B cell (primary cell): ENCODE results near the gene FRS3. TPM values are rescaled to one million over a fixed set of nuclear protein-coding genes. Genes with fewer than 3 reads are reported as not detected.
A peak's percentile ranks its signal among the peaks of the same experiment; 100 is the strongest.

Experiments used
- ATAC-seq: fragments of 200-7000 bp; cut with Tn5 transposase; one replicate; pipeline ENCODE4 v1.10.0; 2021; ENCODE audit warnings: low read depth, mild to moderate bottlenecking, moderate number of reproducible peaks, moderate library complexity
- CTCF ChIA-PET: fragments of 350-600 bp; sonication (Branson Sonifier 250); formaldehyde crosslinking; loops from one replicate; lab custom pipeline; 2021; ENCODE audit warnings: antibody characterized with exemption, inconsistent platforms; lab: Charles Lee
- POLR2A ChIA-PET: fragments of 350-600 bp; sonication (Branson Sonifier 250); formaldehyde crosslinking; loops from one replicate; lab custom pipeline; 2021; ENCODE audit warnings: antibody characterized with exemption; lab: Charles Lee
- DNase-seq: peaks from one replicate; pipeline ENCODE4 v3.0.0; 2013
- H2AFZ ChIP-seq: 2 replicates; pipeline ENCODE4 v1.6.1; 2012; ENCODE audit warnings: mild to moderate bottlenecking, low read depth, low read length; ENCODE audit not compliant: insufficient read depth, poor library complexity, severe bottlenecking
- H3K27ac ChIP-seq, 2 donors: 1 replicate in 1 of 2; 2 replicates in 1 of 2; pipeline ENCODE4 v1.5.1; 2012 to 2013; ENCODE audit warnings: low read length in 2 of 2, mild to moderate bottlenecking in 2 of 2, moderate library complexity in 1 of 2
- H3K27me3 ChIP-seq, 4 experiments: fragments of 200-600 bp in 1 of 4; sonication (generic) in 1 of 4; replicated peaks in 1 of 4; 1 replicate in 2 of 4; 2 replicates in 2 of 4; pipeline versions ENCODE4 v1.6.1 to v1.7.0; 2013 to 2016; ENCODE audit warnings: low read length in 3 of 4, mild to moderate bottlenecking in 2 of 4, mixed read lengths in 1 of 4, moderate library complexity in 1 of 4; ENCODE audit not compliant: insufficient read depth in 4 of 4, control insufficient read depth in 3 of 4; ENCODE audit errors: control extremely low read depth in 1 of 4
- H3K36me3 ChIP-seq, 2 experiments: replicated peaks in 1 of 2; 1 replicate in 1 of 2; 2 replicates in 1 of 2; pipeline versions ENCODE4 v1.6.1 to v1.7.1; 2013; ENCODE audit warnings: low read length in 1 of 2; ENCODE audit not compliant: insufficient read depth in 2 of 2, control insufficient read depth in 1 of 2; ENCODE audit errors: control extremely low read depth in 1 of 2, extremely low read depth in 1 of 2
- H3K4me1 ChIP-seq, 2 donors: fragments of 200-600 bp in 1 of 2; sonication (generic) in 1 of 2; 1 replicate in 1 of 2; 2 replicates in 1 of 2; pipeline versions ENCODE4 v1.5.1 to v1.6.1; 2013 to 2017; ENCODE audit warnings: low read length in 2 of 2; ENCODE audit not compliant: control insufficient read depth in 2 of 2, insufficient read depth in 2 of 2
- H3K4me2 ChIP-seq: replicated peaks from 2 replicates; pipeline ENCODE3; 2012; ENCODE audit warnings: mild to moderate bottlenecking, low read depth, low read length; ENCODE audit not compliant: poor library complexity, severe bottlenecking
- H3K4me3 ChIP-seq, 5 experiments: fragments of 200-600 bp in 1 of 5; sonication (generic) in 1 of 5; 1 replicate in 3 of 5; 2 replicates in 2 of 5; pipeline versions ENCODE4 v1.5.1 to v1.7.0; 2011 to 2016; ENCODE audit warnings: low read length in 4 of 5, mild to moderate bottlenecking in 4 of 5, low read depth in 2 of 5, control low read depth in 1 of 5, moderate library complexity in 1 of 5; ENCODE audit not compliant: insufficient read depth in 1 of 5; ENCODE audit errors: control extremely low read depth in 1 of 5, extremely low read depth in 1 of 5
- H3K79me2 ChIP-seq: fragments of 200-600 bp; sonication (generic); one replicate; pipeline ENCODE4 v1.6.0; 2016; ENCODE audit warnings: low read length; ENCODE audit not compliant: control insufficient read depth, insufficient read depth
- H3K9ac ChIP-seq: fragments of 200-600 bp; sonication (generic); 2 replicates; pipeline ENCODE4 v1.6.1; 2017; ENCODE audit warnings: mild to moderate bottlenecking, low read length, moderate library complexity
- H3K9me3 ChIP-seq, 3 donors: one replicate each; pipeline versions ENCODE4 v1.6.1 to v1.7.1; 2013; ENCODE audit warnings: low read length in 2 of 3; ENCODE audit not compliant: control insufficient read depth in 2 of 3, insufficient read depth in 1 of 3; ENCODE audit errors: control extremely low read depth in 1 of 3
- H4K20me1 ChIP-seq: 2 replicates; pipeline ENCODE4 v1.6.0; 2012; ENCODE audit warnings: mild to moderate bottlenecking, low read length; ENCODE audit not compliant: insufficient read depth, control insufficient read depth, poor library complexity, severe bottlenecking
- H3K27ac Mint-ChIP-seq: one replicate; pipeline ENCODE4 v1.8.0; 2021; ENCODE audit warnings: mixed read lengths
- H3K27me3 Mint-ChIP-seq: one replicate; pipeline ENCODE4 v1.8.0; 2021; ENCODE audit warnings: mixed read lengths
- H3K4me1 Mint-ChIP-seq: one replicate; pipeline ENCODE4 v1.8.0; 2021; ENCODE audit warnings: mixed read lengths
- H3K4me3 Mint-ChIP-seq: one replicate; pipeline ENCODE4 v1.8.0; 2021; ENCODE audit warnings: mixed read lengths
- H3K9me3 Mint-ChIP-seq: one replicate; pipeline ENCODE4 v1.8.0; 2022; ENCODE audit warnings: mixed read lengths; ENCODE audit not compliant: insufficient read depth
- EZH2 ChIP-seq: IDR thresholded peaks from 2 replicates; pipeline ENCODE4 v1.6.1; 2012; ENCODE audit warnings: borderline replicate concordance, low read depth, mild to moderate bottlenecking, moderate library complexity, low read length; ENCODE audit not compliant: insufficient read depth, poor library complexity, severe bottlenecking
- WGBS: methylation state at CpG from one replicate; pipeline ENCODE4 v1.1.5; 2013; ENCODE audit warnings: missing lambda C conversion rate; ENCODE audit not compliant: insufficient coverage; 5-methylcytosine and 5-hydroxymethylcytosine counted together
- intact Hi-C: fragments of 100-400 bp; cut with micrococcal nuclease; formaldehyde crosslinking; loops from one replicate; pipeline ENCODE4 v1.10.0; 2022
- polyA plus RNA-seq: library from polyadenylated mRNA; depleted of rRNA; stranded (reverse); fragments of >200 nt; gene quantifications from 2 replicates; pipeline ENCODE4 v1.2.3, GENCODE V29; 2012
- total RNA-seq, 2 donors: library from RNA; stranded (reverse); fragments of 120-200 nt in 1 of 2; gene quantifications; 1 replicate in 1 of 2; 2 replicates in 1 of 2; pipeline versions ENCODE4 v1.2.3 to v1.2.4, GENCODE V29; 2013 to 2022
- TF ChIP-seq, protein P1 (sequence below): fragments of 200-600 bp; IDR thresholded peaks from one replicate; pipeline ENCODE4 v1.8.0; 2022; ENCODE audit warnings: antibody characterized with exemption, mild to moderate bottlenecking

The FRS3 gene
- total and polyA plus RNA-seq, 2 donors (not counting 1 experiment from before 2014, with no cell fraction given): 9.8 to 12.0 TPM

DNA sequence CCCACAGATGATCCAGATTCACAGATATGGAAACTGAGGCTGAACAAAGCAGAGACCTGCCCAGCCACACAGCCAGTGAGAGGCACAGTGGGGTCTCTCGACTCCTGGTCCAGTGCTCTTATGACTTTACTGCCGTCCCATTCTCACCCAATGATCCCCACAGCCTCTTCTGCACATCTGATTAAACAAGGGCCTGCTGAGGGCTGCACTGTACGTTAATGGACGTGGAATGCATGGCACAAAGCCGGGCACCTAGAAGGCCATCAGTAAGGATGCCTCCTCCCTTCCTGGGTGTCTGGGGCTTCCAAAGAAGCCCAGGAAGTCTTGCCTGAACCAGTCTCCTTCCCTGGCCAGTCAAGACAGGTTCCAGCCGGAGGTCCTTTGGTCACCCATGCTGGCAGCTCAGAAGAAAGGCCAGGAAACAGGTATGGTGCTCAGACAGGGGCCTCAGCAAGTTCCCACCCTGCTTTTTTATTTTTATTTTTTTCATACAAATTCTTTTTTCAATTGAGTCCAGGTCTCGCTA lies 48.1 kb downstream of the FRS3 start:
- no peak for DNase-seq
- intact Hi-C loops: loop anchor here (1.0 to 5.0 kb wide), 4 partner anchors 8 to 49 kb away; no protein-coding TSS in a partner anchor
- peaks cover 7% of the 10 kb centered on the region for H4K20me1 ChIP-seq
- Mint-ChIP-seq H3K4me1 (peaks cover 72% of the 10 kb centered on the region), H3K27ac (peak overlapping the region; percentile 94), H3K4me3 (peak overlapping the region; percentile 93), H3K9me3 (no peaks in the 10 kb centered on the region), H3K27me3 (no peaks in the 10 kb centered on the region)
- H2AFZ ChIP-seq: no peak overlapping the region
- H3K4me2 ChIP-seq: peak overlapping the region; percentile 90
- no peaks in the 10 kb centered on the region for H3K9me3 ChIP-seq
- peak overlapping the region; percentile 68 to 89 (median 80) for H3K4me3 ChIP-seq
- CTCF ChIA-PET: interaction anchor here (6.8 to 7.9 kb wide), 3 partner anchors 10 to 26 kb away, joined by 86 to 303 read pairs (median 110); no protein-coding TSS in a partner anchor
- H3K4me1 ChIP-seq: peaks cover 64 to 77% of the 10 kb centered on the region in 2 donors
- peaks cover 72% of the 10 kb centered on the region for H3K79me2 ChIP-seq
- H3K27me3 ChIP-seq: no peaks in the 10 kb centered on the region
- no peak for ATAC-seq
- 53% methylated on average over 7 of the region's 7 CpGs for WGBS
- peaks cover 0 to 10% of the 10 kb centered on the region in 2 experiments for H3K36me3 ChIP-seq
- peak overlapping the region; percentile 87 to 93 for H3K27ac ChIP-seq
- peak overlapping the region; percentile 78 for H3K9ac ChIP-seq
- no peak for TF ChIP-seq EZH2
- TF ChIP-seq, protein P1, sequence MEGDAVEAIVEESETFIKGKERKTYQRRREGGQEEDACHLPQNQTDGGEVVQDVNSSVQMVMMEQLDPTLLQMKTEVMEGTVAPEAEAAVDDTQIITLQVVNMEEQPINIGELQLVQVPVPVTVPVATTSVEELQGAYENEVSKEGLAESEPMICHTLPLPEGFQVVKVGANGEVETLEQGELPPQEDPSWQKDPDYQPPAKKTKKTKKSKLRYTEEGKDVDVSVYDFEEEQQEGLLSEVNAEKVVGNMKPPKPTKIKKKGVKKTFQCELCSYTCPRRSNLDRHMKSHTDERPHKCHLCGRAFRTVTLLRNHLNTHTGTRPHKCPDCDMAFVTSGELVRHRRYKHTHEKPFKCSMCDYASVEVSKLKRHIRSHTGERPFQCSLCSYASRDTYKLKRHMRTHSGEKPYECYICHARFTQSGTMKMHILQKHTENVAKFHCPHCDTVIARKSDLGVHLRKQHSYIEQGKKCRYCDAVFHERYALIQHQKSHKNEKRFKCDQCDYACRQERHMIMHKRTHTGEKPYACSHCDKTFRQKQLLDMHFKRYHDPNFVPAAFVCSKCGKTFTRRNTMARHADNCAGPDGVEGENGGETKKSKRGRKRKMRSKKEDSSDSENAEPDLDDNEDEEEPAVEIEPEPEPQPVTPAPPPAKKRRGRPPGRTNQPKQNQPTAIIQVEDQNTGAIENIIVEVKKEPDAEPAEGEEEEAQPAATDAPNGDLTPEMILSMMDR: no peak
- POLR2A ChIA-PET: interaction anchor here (1.3 to 9.4 kb wide), 3 partner anchors 9 to 28 kb away, joined by 3 to 342 read pairs (median 109); no protein-coding TSS in a partner anchor
